Ovary (tissue), 9 donors: ENCODE data around the gene MEF2D. TPM values are rescaled to one million over a fixed set of nuclear protein-coding genes. Genes with fewer than 3 reads are reported as not detected.

ENCODE experiments used
- DNase-seq, 5 donors: peaks; one replicate each; pipeline ENCODE4 v3.0.0-alpha.2; 2019 to 2020
- H3K27ac ChIP-seq, 2 donors: fragments of 200-600 bp; one replicate each; pipeline versions ENCODE4 v1.5.1 to v1.8.0; 2019 to 2022
- H3K27me3 ChIP-seq: fragments of 200-600 bp; one replicate; pipeline ENCODE4 v1.8.0; 2022
- H3K36me3 ChIP-seq: fragments of 200-600 bp; sonication (generic); one replicate; pipeline ENCODE4 v1.5.1; 2019
- H3K4me1 ChIP-seq: one replicate; pipeline ENCODE4 v1.8.1; 2013; ENCODE audit warnings: mild to moderate bottlenecking, moderate library complexity; ENCODE audit not compliant: insufficient read depth
- H3K4me3 ChIP-seq: fragments of 200-600 bp; sonication (generic); one replicate; pipeline ENCODE4 v1.5.1; 2017
- H3K9me3 ChIP-seq, 2 donors: fragments of 200-600 bp in 1 of 2; sonication (generic) in 1 of 2; one replicate each; pipeline versions ENCODE4 v1.5.1 to v1.8.1; 2013 to 2019; ENCODE audit warnings: mild to moderate bottlenecking in 1 of 2, moderate library complexity in 1 of 2
- EP300 ChIP-seq: sonication (generic); formaldehyde crosslinking; IDR thresholded peaks from one replicate; pipeline ENCODE4 v1.6.1; 2017; ENCODE audit warnings: antibody characterized with exemption
- POLR2A ChIP-seq: fragments of 450-650 bp; IDR thresholded peaks from one replicate; pipeline ENCODE4 v1.6.1; 2017; ENCODE audit warnings: antibody characterized with exemption, mild to moderate bottlenecking, moderate library complexity
- WGBS, 3 donors: extraction: QIAGEN DNeasy Blood & Tissue Kit in 1 of 3; methylation state at CpG; one replicate each; pipeline versions ENCODE4 v1.1.5 to v1.1.7; 2013 to 2017; 5-methylcytosine and 5-hydroxymethylcytosine counted together
- intact Hi-C, 4 donors: fragments of 100-400 bp; cut with DNase I; formaldehyde crosslinking; loops; one replicate each; pipeline versions ENCODE4 v1.11.0 to v1.15.1; 2022 to 2023
- polyA plus RNA-seq, 2 donors: library from polyadenylated mRNA; stranded (reverse); fragments of 200-250 nt in 1 of 2; fragments of 350-450 nt in 1 of 2; fragmentation: Illumina TruSeq in 1 of 2; extraction: RNeasy Lipid Tissue Mini Kit (QIAGEN cat#74804) in 1 of 2; gene quantifications; one replicate each; pipeline ENCODE4 v1.2.3, GENCODE V29; 2013 to 2014
- total RNA-seq, 7 donors: library from RNA; depleted of rRNA in 2 of 7; stranded (reverse); fragments of >200 nt in 2 of 7; fragmentation: NEBNext Ultra II Directional in 3 of 7; extraction: Animal tissue kit (Norgen Biotek cat#: 25700) in 3 of 7; gene quantifications; one replicate each; pipeline versions ENCODE4 v1.1.0 to v1.2.4, GENCODE V29; 2016 to 2023
- TF ChIP-seq, protein P1 (sequence below), 3 donors: fragments of 450-650 bp in 2 of 3; fragments of 200-600 bp in 1 of 3; IDR thresholded peaks; one replicate each; pipeline versions ENCODE4 v1.5.1 to v1.8.0; 2016 to 2022; ENCODE audit warnings: antibody characterized with exemption in 3 of 3, mild to moderate bottlenecking in 1 of 3
- donor health status: DM: no; HTN: no; CAD: no; lungs with moderate emphysema.
- donor health status: DM: no; HTN: no; CAD: no.
- donor health status: Bipolar disorder and iron deficiency.
- donor health status: DM: yes; HTN: yes; CAD: no.
- donor health status: DM: no; HTN: no; CAD: no.
- donor health status: DM: yes; HTN: yes; CAD: no.

Gene MEF2D
- total and polyA plus RNA-seq, 9 donors, result 30.0 to 96.6 (median 57.6) TPM

DNA sequence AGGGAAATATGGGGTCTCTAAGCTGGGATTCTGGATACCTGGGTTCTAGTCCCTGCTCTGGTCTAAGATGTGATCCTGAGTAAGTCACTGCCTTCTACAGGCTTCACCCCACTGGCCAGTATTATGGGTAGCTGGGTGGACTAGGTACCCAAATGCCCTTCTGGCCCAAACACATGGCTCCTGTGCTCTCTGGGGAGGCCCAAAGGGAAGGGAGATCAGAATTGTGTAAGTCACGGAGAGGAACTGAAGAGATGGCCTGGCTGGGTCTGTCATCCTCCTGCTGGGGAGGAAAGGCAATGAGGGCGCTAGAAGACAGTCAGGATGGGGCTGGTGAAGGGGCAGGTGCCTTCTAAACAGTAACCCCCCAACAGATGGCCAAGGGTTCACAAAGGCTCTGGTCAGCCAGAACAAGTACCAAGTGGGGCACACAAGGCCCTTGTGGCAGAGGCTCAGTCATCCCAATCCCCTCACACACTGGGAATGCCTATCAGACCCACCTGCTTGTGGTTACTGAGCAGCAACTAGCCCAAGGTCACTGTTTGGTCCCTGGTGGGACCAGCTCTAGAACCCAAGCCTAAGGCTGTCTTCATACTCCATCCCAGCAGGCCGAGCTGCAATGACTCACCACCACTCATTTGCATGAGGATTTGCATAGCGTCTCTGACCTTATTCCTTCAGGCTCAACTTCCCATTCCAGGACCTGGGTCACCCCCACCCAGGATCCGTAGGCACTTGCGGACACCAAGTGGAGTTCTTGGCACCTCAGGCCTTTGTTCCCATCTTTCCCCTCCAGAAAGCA, 9.2 kb downstream of the MEF2D start:
- Histone ChIP-seq H3K9me3 (no peaks in the 10 kb centered on the region), H3K27me3 (no peaks in the 10 kb centered on the region), H3K4me3 (no peak overlapping the region), H3K36me3 (no peaks in the 10 kb centered on the region), H3K4me1 (peaks cover 65% of the 10 kb centered on the region), H3K27ac (peak overlapping the region; percentile 66 to 91)
- no peak for DNase-seq
- WGBS, 3 donors, result 78 to 84% (median 81%) methylated on average over 6 of the region's 6 CpGs
- intact Hi-C loops, result no loop called here
- TF ChIP-seq, protein P1, sequence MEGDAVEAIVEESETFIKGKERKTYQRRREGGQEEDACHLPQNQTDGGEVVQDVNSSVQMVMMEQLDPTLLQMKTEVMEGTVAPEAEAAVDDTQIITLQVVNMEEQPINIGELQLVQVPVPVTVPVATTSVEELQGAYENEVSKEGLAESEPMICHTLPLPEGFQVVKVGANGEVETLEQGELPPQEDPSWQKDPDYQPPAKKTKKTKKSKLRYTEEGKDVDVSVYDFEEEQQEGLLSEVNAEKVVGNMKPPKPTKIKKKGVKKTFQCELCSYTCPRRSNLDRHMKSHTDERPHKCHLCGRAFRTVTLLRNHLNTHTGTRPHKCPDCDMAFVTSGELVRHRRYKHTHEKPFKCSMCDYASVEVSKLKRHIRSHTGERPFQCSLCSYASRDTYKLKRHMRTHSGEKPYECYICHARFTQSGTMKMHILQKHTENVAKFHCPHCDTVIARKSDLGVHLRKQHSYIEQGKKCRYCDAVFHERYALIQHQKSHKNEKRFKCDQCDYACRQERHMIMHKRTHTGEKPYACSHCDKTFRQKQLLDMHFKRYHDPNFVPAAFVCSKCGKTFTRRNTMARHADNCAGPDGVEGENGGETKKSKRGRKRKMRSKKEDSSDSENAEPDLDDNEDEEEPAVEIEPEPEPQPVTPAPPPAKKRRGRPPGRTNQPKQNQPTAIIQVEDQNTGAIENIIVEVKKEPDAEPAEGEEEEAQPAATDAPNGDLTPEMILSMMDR (IDR thresholded peaks at IDR 0.05), result no peak
- TF ChIP-seq EP300 (no peak), POLR2A (no peak)

DNA sequence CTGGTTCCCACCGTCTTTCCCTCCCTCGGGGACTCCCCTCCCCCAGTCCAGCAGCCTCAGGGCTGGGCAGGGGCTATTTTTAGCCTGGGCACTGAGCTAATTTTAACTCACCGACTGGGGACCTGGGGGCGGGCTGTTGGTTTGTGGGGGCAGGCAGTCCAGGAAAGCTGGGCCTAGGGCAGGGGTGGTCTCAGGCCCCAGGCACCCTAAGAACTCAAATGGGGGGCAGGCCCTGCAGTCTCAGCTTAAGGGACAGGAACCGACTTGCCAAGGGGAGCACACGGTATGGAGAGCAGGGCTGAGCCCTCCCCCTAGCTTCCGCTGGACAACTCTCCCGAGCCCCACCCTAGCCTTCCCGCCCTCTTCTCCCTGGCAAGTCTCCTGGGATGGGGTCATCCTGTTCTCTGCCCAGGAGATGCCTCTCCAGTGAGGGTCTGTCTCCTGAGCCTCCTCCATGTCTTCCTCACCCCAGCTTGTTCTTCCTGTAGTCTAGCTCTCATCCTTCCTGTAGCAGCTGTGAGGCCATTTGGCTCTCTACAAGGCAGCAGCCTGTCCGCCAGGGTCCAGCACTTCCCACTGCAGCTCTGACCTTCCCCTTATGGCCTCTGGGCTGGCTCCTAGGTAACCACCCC, 10.1 kb downstream of the MEF2D start:
- Histone ChIP-seq H3K4me1 (peaks cover 58% of the 10 kb centered on the region), H3K9me3 (no peaks in the 10 kb centered on the region), H3K27me3 (no peaks in the 10 kb centered on the region), H3K4me3 (peak overlapping the region; percentile 29), H3K36me3 (no peaks in the 10 kb centered on the region), H3K27ac (peak overlapping the region; percentile 66 to 91)
- TF ChIP-seq POLR2A, result no peak
- TF ChIP-seq, protein P1 (IDR thresholded peaks at IDR 0.05), result peak in 2 of 3 donors; percentile 42 to 47
- intact Hi-C loops, result no loop called here
- peak; percentile 53 to 68 (median 65) for DNase-seq
- 4 to 5% (median 4%) methylated on average over 10 of the region's 10 CpGs for WGBS, 3 donors

DNA sequence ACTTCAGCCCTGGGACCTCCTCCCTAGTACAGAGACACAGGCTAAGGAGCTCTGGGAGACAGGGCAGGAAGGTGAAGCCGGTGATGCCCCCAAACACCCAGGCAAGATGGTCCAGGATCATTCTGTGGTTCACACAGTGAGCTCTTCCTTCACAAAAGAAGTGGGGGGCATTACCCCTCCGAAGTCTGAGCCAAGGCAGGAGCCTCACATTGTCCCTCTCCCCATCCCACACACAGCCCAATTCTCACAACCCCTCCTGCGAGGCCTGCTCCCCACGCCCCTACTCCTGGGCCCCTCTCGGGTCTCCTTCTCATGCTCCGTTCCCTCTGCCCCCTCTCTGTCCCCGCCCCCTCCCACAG, 10.7 kb downstream of the MEF2D start:
- H3K4me3 ChIP-seq, result peak overlapping the region; percentile 29
- peak overlapping the region; percentile 66 to 91 for H3K27ac ChIP-seq
- intact Hi-C loops, result loop anchor here in 1 of 4 donors (10.0 kb wide), 1 partner anchor 115 kb away; the partner anchor contains the start of gene GPATCH4
- peaks cover 54% of the 10 kb centered on the region for H3K4me1 ChIP-seq
- no peaks in the 10 kb centered on the region for H3K27me3 ChIP-seq
- 23 to 33% (median 29%) methylated on average over 7 of the region's 7 CpGs for WGBS, 3 donors
- DNase-seq, result no peak
- H3K9me3 ChIP-seq, result no peaks in the 10 kb centered on the region
- no peaks in the 10 kb centered on the region for H3K36me3 ChIP-seq
- TF ChIP-seq, protein P1 (IDR thresholded peaks at IDR 0.05), result no peak
- no peak for TF ChIP-seq POLR2A
- no peak for TF ChIP-seq EP300

DNA sequence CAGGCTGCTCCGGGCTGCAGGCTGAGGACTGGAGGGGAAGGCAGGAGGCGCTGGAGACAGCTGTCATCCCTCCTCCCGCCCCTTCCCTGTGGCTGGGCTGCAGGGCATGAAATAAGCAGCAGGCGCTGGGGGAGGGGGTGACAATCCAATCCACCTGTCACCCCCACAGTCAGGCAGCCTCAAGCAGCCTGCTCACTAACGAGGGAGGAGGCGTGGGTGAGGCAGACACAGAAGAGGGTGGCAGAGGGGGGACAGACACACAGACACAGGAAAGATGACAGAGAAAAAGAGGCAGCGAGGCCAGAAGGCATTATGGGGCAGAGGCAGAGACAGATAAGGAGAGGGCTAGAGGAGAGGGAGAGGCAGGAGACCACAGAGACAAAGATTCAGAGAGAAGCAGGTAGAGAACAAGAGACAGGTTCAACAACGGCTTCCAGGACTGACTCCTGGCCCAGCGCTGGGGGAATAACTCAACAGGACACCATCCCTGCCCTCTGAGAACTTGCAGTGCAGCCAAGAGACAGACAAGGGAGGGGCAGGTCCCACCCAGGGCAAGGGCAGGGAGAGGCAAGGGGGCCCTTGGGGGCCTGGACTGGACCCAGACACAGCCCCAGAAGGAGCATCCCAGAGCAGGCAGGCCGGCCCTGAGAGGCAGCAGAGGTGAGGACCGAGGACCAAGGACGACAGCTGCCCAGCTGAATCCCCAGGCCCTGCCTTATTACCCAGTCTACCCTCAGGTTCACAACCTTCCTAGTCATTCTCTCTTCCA, 11.2 kb downstream of the MEF2D start:
- 28 to 30% (median 30%) methylated on average over 12 of the region's 12 CpGs for WGBS, 3 donors
- H3K9me3 ChIP-seq, result no peaks in the 10 kb centered on the region
- H3K27me3 ChIP-seq, result no peaks in the 10 kb centered on the region
- H3K4me3 ChIP-seq, result no peak overlapping the region
- peak in 4 of 5 donors; percentile 52 to 68 (median 58) for DNase-seq
- TF ChIP-seq EP300 (no peak), POLR2A (no peak)
- TF ChIP-seq, protein P1 (IDR thresholded peaks at IDR 0.05), result no peak
- H3K36me3 ChIP-seq, result no peaks in the 10 kb centered on the region
- H3K4me1 ChIP-seq, result peaks cover 48% of the 10 kb centered on the region
- intact Hi-C loops, result loop anchor here in 1 of 4 donors (10.0 kb wide), 1 partner anchor 115 kb away; the partner anchor contains the start of gene GPATCH4
- H3K27ac ChIP-seq, result peak overlapping the region; percentile 66 to 91
